Endometrium (tissue), 2 donors: Measurements from ENCODE around the gene AKAP4.

Source experiments
- FAIRE-seq: peaks from 2 replicates; lab custom pipeline; 2012; peaks lifted over from hg19 to GRCh38; lab: Jason Lieb, UNC
- donor health status: control.
- donor health status: control.

AKAP4 gene

DNA sequence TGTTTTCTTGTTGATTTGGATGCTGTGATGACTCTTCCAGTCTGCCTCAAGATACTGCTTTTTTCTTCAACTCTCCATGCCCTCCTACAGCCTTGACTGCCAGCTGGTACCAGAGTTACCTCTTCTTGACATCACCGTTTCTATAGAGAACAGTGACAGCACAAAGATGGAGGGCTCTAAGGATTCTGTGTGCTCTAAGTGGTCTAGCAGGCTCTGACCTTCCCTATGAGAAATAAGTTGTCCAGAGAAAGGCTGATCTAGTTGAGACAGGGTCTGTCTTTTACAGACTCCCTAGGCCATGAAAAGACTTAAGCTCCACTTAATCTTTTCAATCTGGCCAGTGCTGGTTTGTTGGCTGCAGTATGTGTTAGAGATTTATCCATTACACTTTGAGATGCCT lies at the start of gene AKAP4:
Gene AKAP4 (minus strand): TSS at position 101 of the 400 bp plus-strand sequence. CDS start 118 bp downstream, outside the sequence.
- FAIRE-seq, result no peak

GRCh38 chrX:50211510-50211909 lies 10.7 kb upstream of the AKAP4 start:
- no peak for FAIRE-seq

GRCh38 chrX:50206753-50207152 lies 5.9 kb upstream of the AKAP4 start:
- FAIRE-seq, result no peak

- peak; percentile 59 for FAIRE-seq
Measured at GRCh38 chrX:50204364-50204899, 3.6 kb upstream of the AKAP4 start, which contains the start of gene CCNB3. TSS of gene CCNB3 (plus strand) at chrX:50204765. CDS start at chrX:50285164, 80,399 bp downstream.

DNA sequence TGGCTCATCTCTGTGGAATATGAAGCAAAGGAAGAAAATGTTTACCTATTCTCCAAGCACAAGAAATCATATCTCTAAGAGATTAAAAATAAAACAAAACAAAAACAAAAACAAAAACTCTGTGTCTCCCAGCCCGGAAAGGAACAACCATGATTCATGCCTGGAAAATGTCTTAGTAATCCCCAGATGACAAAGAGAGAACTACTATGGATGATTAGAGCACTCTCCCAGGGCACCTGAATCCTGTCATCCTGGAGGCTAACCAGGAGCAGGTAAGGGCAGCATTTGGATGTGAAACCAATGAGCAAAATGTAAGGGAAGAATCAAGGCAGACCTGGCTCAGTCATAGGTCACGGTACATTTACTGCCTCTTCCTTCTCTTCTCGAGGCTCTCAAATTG lies 1.7 kb upstream of the AKAP4 start:
- FAIRE-seq, result no peak

DNA sequence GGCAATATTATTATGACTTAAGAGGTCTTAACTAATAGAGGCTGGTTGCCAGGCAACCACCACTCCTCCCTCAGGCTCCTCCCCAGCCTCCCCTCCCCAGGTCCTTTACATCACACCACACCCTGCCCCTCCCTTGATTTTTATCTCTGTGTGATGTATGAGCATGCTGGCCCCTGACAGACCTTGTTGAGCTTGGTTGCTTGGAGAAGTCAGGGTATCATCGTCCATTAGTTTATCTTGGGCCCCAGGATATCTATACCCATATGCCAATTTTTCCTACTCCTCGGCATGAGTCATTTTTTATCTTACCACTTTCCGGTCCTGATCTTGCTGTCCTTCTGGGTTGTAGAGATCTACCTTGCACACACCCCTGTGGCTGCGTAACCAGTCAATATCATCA lies 2.5 kb downstream of the AKAP4 start:
- no peak for FAIRE-seq

DNA sequence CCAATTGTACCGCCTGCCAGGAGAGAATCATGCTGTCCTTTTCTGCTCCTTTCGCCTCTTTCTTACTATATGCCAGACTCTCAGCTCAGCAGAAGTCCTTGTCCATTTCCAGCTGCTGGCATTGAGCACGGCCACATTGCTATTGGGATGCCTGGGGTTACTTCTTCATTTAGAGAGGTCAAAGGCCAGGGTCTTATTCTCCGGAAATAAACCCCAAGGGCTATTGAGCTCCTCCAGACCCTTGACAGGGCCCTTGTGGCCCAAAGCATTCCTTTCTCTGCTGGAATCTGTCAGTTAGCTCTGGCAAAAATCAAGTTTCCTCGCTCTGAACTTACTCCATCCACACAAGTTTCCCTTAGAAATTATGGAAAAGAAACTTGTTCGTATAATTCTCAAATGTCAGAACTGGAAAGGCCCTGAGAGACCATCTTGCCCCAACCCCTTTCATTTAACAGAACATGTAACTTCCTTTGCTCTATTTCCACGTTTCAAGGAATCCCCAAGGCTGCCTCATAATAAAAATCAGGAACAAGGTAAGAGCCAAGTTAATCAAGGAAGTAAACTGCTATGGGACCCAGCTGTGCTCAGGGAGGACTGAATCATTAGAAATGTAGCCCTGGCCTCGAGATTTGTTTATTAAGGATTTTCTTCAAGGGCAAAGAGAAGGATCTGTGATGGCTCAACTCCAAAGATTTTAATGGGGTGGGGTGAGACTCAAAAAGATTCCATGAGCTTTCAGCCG lies 11.8 kb downstream of the AKAP4 start:
- FAIRE-seq, result no peak

GRCh38 chrX:50183891-50184290 lies 16.9 kb downstream of the AKAP4 start:
- FAIRE-seq, result no peak

- no peak for FAIRE-seq
Measured at GRCh38 chrX:50180073-50180940, 20.5 kb downstream of the AKAP4 start.

DNA sequence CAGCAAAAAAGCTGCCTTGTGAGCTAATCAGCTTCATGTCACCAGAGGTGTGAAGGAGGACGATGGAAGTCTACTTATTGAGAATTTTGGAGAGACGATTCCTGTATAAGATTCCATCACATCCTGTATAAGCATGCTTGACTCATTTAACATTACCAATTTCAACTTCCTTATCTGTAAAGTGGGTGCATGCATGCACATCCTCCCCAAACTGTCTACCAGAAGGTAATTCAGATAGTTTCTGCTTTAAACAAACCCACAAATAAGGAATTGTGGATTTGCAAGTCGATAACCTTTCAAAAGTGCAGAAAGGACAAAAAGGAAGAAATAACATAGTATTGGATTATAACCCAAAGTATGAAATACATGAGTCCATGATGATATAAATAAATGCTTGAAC lies 31.1 kb downstream of the AKAP4 start:
- FAIRE-seq, result no peak

DNA sequence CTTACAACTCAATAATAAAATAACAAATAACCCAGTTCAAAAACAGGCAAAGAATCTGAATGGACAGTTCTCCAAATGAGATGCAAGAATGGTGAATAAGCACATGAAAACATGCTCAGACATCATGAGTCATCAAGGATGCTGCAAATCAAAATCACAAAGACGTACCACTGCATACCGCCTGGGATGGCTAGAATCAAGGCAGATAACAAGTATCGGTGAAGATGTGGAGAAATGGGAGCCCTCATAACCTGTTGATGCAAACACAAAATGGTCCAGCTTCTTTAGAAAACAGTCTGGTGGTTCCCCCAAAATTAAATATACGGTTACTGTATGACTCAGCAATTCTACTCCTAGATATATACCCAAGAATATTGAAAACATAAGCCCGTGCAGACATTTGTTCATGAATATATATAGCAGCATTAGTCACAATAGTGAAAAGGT lies 32.5 kb downstream of the AKAP4 start:
- no peak for FAIRE-seq

DNA sequence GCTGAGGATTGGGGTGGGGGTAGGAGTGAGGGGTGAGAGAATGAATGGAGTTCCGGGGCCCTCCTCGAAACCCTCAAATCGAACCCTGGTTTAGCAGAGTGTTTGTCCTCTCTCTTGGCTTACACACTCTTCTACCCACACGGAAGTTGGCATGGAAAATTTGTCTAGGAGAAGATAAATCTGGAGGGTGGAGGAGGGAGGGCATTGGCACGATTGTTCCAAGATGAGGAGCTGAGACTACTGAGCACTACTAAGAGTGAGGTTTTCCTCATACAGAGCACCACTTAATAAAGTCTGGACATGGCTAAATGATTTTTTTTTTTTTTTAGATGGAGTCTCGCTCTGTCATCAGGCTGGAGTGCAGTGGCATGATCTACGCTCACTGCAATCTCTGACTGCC lies 33.4 kb downstream of the AKAP4 start:
- no peak for FAIRE-seq

GRCh38 chrX:50165727-50166126 lies 35.1 kb downstream of the AKAP4 start:
- FAIRE-seq, result no peak

- FAIRE-seq, result no peak
Measured at GRCh38 chrX:50161127-50161526, 39.7 kb downstream of the AKAP4 start.

GRCh38 chrX:50158593-50158992 lies 42.2 kb downstream of the AKAP4 start:
- FAIRE-seq, result no peak

DNA sequence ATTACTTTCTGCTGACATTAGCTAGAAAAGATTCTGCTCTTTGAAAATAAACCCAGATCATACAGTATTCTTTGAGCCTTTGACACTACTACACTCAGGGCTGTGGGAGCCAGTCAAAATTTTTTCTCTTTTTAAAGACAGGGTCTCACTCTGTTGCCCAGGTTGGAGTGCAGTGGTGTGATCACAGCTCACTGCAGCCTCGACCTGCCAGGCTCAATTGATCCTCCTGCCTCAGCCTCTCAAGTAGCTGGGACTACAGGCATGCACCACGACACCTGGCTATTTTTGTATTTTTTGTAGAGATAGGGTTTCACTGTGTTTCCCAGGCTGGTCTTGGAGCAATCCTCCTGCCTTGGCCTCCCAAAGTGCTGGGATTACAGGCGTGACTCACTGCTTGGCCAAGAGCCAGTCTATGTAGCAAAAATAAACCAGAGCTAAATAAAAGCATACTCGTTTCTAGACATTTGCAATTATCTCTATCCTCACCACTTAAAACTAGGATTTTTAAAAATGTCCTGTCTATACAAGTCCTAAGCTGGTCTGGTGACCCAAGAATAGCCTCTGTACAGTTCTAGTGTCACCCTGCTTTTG lies 43.2 kb downstream of the AKAP4 start:
- no peak for FAIRE-seq

- FAIRE-seq, result no peak
Measured at GRCh38 chrX:50154429-50154828, 46.4 kb downstream of the AKAP4 start.

DNA sequence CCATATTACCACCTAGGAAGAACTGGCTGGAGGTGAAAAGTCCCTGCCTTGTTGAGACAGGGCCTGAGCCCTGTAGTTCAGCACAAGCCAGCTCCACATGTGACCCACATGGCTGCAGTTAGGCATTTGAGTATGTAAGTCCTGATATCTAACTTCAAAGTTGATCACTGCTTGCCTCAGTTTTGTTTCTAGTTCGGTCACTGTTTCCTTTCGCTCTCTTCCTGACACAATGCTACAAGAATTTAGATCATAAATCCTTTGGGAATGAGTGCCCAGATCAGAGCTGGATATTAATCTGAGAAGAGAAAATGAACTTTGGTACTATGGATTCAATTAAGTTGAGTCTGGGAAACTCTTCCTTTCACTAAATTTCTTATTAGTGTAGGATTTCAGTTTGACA lies 48.4 kb downstream of the AKAP4 start:
- FAIRE-seq, result no peak

- FAIRE-seq, result no peak
Measured at GRCh38 chrX:50147972-50148371, 52.8 kb downstream of the AKAP4 start.
